ENCODE data around the gene POLG2. TPM values are rescaled to one million over a fixed set of nuclear protein-coding genes. Genes with fewer than 3 reads are reported as not detected.

Gene POLG2
- total and polyA plus RNA-seq, 2 experiments from 2014 or later: 17.0 to 22.2 TPM

GRCh38 chr17:64502809-64503208, 6.0 kb upstream of the POLG2 start:
- Histone ChIP-seq H3K9me3 (ENCODE audit: low read depth) (no peaks in the 10 kb centered on the region), H3K36me3 (peaks cover 61% of the 10 kb centered on the region), H3K4me3 (no peak overlapping the region), H3K27me3 (no peaks in the 10 kb centered on the region), H3K4me1 (ENCODE audit: low read depth) (peaks cover 5% of the 10 kb centered on the region), H3K27ac (peak overlapping the region; percentile 8)
- DNase-seq (ENCODE audit: low read depth in 1 of 2, low spot score in 1 of 2): no peak
- TF ChIP-seq CTCF (IDR thresholded peaks at IDR 0.05; ENCODE audit: low read depth, low read length): no peak

DNA sequence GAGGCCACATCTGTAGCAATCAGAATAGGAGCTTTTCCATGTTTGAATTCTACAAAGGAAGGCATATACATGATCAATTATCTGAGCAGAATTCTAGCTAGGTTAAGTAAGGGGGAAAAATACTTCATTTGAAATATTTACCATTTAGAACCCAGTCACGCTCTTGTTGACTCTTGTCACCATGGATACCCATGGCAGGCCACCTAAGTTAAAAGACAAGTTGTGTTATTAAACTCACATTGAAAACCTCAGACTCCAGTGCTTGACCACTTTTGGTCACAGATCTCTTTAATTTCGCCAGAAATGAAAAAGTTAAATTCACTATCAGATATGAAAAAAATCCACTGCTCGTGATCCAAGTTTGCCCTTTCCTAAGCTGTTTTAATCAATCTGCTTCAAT, 5.2 kb upstream of the POLG2 start:
- Histone ChIP-seq H3K36me3 (peaks cover 63% of the 10 kb centered on the region), H3K27ac (peak overlapping the region; percentile 8), H3K4me1 (ENCODE audit: low read depth) (peaks cover 5% of the 10 kb centered on the region), H3K27me3 (no peaks in the 10 kb centered on the region), H3K4me3 (no peak overlapping the region), H3K9me3 (ENCODE audit: low read depth) (no peaks in the 10 kb centered on the region)
- no peak for TF ChIP-seq CTCF (IDR thresholded peaks at IDR 0.05; ENCODE audit: low read depth, low read length)
- no peak for DNase-seq (ENCODE audit: low read depth in 1 of 2, low spot score in 1 of 2)

DNA sequence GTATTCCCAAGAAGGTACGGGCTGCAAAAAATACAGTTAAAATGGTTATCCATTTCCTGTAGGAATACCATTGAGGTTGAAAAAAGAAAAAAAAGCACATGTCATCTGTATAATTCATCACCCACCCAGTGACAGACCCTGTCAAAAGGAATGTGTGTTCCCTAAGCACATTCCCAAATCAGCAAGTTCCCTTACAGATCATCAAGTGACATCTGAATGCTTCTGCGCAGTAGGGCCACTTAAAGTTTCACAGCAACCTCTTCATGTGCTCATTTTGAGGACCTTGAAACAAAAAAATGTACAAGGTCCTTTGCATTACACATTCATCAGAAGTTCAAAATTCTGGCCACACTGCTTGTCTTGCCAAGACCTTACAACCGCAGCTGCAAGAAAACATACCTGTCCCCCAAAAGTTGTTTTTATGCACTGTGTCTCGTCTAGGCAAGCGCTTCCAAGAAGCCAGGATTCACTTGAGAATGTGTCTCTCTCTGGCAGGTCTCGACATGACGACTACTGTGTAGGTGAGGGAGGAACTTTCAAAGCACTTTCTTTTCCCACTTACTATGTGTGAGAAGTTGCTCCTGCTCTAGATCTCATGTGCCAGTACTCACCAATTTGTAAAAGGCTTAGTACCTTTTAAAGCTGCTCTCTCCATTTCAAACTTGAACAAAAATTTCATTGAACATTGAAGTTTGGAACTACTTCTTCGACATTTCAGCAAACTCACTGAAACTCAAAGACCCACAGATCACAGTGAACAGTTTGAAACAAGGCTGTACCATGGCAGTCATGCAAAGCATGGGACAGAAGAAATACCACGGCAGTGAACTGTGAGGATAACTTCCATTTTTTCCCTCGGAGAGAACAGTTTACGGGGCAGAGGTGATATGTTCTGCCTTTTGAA, 4.3 kb upstream of the POLG2 start:
- Histone ChIP-seq H3K36me3 (peaks cover 63% of the 10 kb centered on the region), H3K9me3 (ENCODE audit: low read depth) (no peaks in the 10 kb centered on the region), H3K4me3 (no peak overlapping the region), H3K27ac (peak overlapping the region; percentile 21), H3K4me1 (ENCODE audit: low read depth) (peaks cover 5% of the 10 kb centered on the region), H3K27me3 (no peaks in the 10 kb centered on the region)
- DNase-seq (ENCODE audit: low read depth in 1 of 2, low spot score in 1 of 2): peak in 1 of 2 donors; percentile 19
- no peak for TF ChIP-seq CTCF (IDR thresholded peaks at IDR 0.05; ENCODE audit: low read depth, low read length)

GRCh38 chr17:64500487-64500859, 3.6 kb upstream of the POLG2 start:
- peaks cover 63% of the 10 kb centered on the region for H3K36me3 ChIP-seq
- H3K27ac ChIP-seq: no peak overlapping the region
- TF ChIP-seq CTCF (IDR thresholded peaks at IDR 0.05; ENCODE audit: low read depth, low read length): no peak
- no peaks in the 10 kb centered on the region for H3K27me3 ChIP-seq
- no peak overlapping the region for H3K4me3 ChIP-seq
- peaks cover 11% of the 10 kb centered on the region for H3K4me1 ChIP-seq (ENCODE audit: low read depth)
- DNase-seq (ENCODE audit: low read depth in 1 of 2, low spot score in 1 of 2): peak in 1 of 2 donors; percentile 10
- H3K9me3 ChIP-seq (ENCODE audit: low read depth): no peaks in the 10 kb centered on the region

- Histone ChIP-seq H3K27me3 (no peaks in the 10 kb centered on the region), H3K4me3 (no peak overlapping the region)
- peak in 1 of 2 donors; percentile 16 for DNase-seq (ENCODE audit: low read depth in 1 of 2, low spot score in 1 of 2)
Measured at GRCh38 chr17:64499805-64500486, 3.1 kb upstream of the POLG2 start.

More at GRCh38 chr17:64499805-64500486, 3.1 kb upstream of the POLG2 start:
- H3K27ac ChIP-seq: no peak overlapping the region
- H3K4me1 ChIP-seq (ENCODE audit: low read depth): peaks cover 15% of the 10 kb centered on the region
- H3K9me3 ChIP-seq (ENCODE audit: low read depth): no peaks in the 10 kb centered on the region
- no peak for TF ChIP-seq CTCF (IDR thresholded peaks at IDR 0.05; ENCODE audit: low read depth, low read length)
- H3K36me3 ChIP-seq: peaks cover 63% of the 10 kb centered on the region

All from cardiac muscle cell (in vitro differentiated cells and primary cell).